T-cell (primary cell): ENCODE measurements around the gene TLE5. TPM values are rescaled to one million over a fixed set of nuclear protein-coding genes. Genes with fewer than 3 reads are reported as not detected.

ENCODE experiments used
- ATAC-seq, 4 experiments: fragments of 200-7000 bp in 3 of 4; fragments of 150-1000 bp in 1 of 4; cut with Tn5 transposase; replicated peaks in 1 of 4; 1 replicate in 3 of 4; 2 replicates in 1 of 4; pipeline ENCODE4 v1.10.0; 2021; ENCODE audit warnings: moderate library complexity in 3 of 4, mild to moderate bottlenecking in 2 of 4, moderate number of reproducible peaks in 1 of 4
- CTCF ChIA-PET, 2 donors: fragments of 300-600 bp; sonication (Branson Sonifier 250); formaldehyde crosslinking; loops; one replicate each; lab custom pipeline; 2022; ENCODE audit warnings: antibody characterized with exemption in 2 of 2; lab: Charles Lee
- POLR2A ChIA-PET, 2 donors: fragments of 300-600 bp; sonication (Branson Sonifier 250); formaldehyde crosslinking; loops; one replicate each; lab custom pipeline; 2022; ENCODE audit warnings: antibody characterized with exemption in 2 of 2; lab: Charles Lee
- DNase-seq, 35 experiments: peaks; one replicate each; pipeline versions ENCODE4 v3.0.0 to v3.0.0-alpha.2; 2013 to 2023
- H3K27ac ChIP-seq: one replicate; pipeline ENCODE4 v1.5.1; 2013; ENCODE audit warnings: low read length
- H3K27me3 ChIP-seq, 2 experiments: replicated peaks in 1 of 2; 1 replicate in 1 of 2; 2 replicates in 1 of 2; pipeline versions ENCODE4 v1.6.1 to v1.7.0; 2013; ENCODE audit warnings: low read length in 1 of 2, mixed read lengths in 1 of 2; ENCODE audit not compliant: control insufficient read depth in 2 of 2, insufficient read depth in 2 of 2; ENCODE audit errors: extremely low read depth in 1 of 2
- H3K36me3 ChIP-seq, 2 donors: 1 replicate in 1 of 2; 2 replicates in 1 of 2; pipeline versions ENCODE4 v1.6.1 to v1.7.0; 2013; ENCODE audit warnings: low read length in 1 of 2; ENCODE audit not compliant: control insufficient read depth in 2 of 2, insufficient read depth in 1 of 2; ENCODE audit errors: extremely low read depth in 1 of 2
- H3K4me1 ChIP-seq, 2 experiments: 1 replicate in 1 of 2; 2 replicates in 1 of 2; pipeline versions ENCODE4 v1.6.1 to v1.7.0; 2013; ENCODE audit warnings: low read length in 2 of 2, mixed read lengths in 1 of 2; ENCODE audit not compliant: insufficient read depth in 2 of 2, control insufficient read depth in 1 of 2; ENCODE audit errors: extremely low read depth in 1 of 2
- H3K4me3 ChIP-seq, 2 donors: 1 replicate in 1 of 2; 2 replicates in 1 of 2; pipeline versions ENCODE4 v1.5.1 to v1.7.0; 2013; ENCODE audit warnings: mild to moderate bottlenecking in 2 of 2, low read length in 1 of 2, moderate library complexity in 1 of 2; ENCODE audit not compliant: control insufficient read depth in 1 of 2; ENCODE audit errors: extremely low read depth in 1 of 2
- H3K9me3 ChIP-seq: 2 replicates; pipeline ENCODE4 v1.7.0; 2013
- H3K27ac Mint-ChIP-seq, 2 donors: one replicate each; pipeline ENCODE4 v1.8.0; 2020 to 2021; ENCODE audit warnings: mild to moderate bottlenecking in 2 of 2, mixed read lengths in 2 of 2
- H3K27me3 Mint-ChIP-seq, 2 donors: one replicate each; pipeline ENCODE4 v1.8.0; 2021 to 2022; ENCODE audit warnings: mixed read lengths in 2 of 2
- H3K36me3 Mint-ChIP-seq: one replicate; pipeline ENCODE4 v1.8.0; 2021; ENCODE audit warnings: mixed read lengths
- H3K4me1 Mint-ChIP-seq, 3 donors: one replicate each; pipeline ENCODE4 v1.8.0; 2020 to 2022; ENCODE audit warnings: mixed read lengths in 3 of 3, mild to moderate bottlenecking in 1 of 3
- H3K4me3 Mint-ChIP-seq, 3 donors: one replicate each; pipeline ENCODE4 v1.8.0; 2020 to 2022; ENCODE audit warnings: mild to moderate bottlenecking in 3 of 3, mixed read lengths in 3 of 3, moderate library complexity in 3 of 3
- H3K9me3 Mint-ChIP-seq, 3 donors: one replicate each; pipeline ENCODE4 v1.8.0; 2020 to 2022; ENCODE audit warnings: mixed read lengths in 3 of 3
- WGBS: methylation state at CpG from one replicate; pipeline ENCODE4 v1.1.5; 2013; ENCODE audit warnings: missing lambda C conversion rate; ENCODE audit not compliant: insufficient coverage; 5-methylcytosine and 5-hydroxymethylcytosine counted together
- total RNA-seq, 35 experiments: library from RNA in 6 of 35; stranded (reverse) in 6 of 35; fragments of 120-200 nt in 1 of 35; gene quantifications; one replicate each; pipeline versions ENCODE4 v1.2.1 to v1.2.4 and lab custom pipeline; 2013 to 2026

TLE5 gene
- total RNA-seq, 5 donors from 2014 or later (not counting 1 experiment from before 2014, with no cell fraction given), result 777 to 1,202 (median 1,047) TPM

GRCh38 chr19:3055741-3056416 is 6.4 kb downstream of the TLE5 start:
- DNase-seq, result no peak
- H3K4me1 ChIP-seq, result peaks cover 36 to 76% of the 10 kb centered on the region in 2 experiments
- WGBS, result 82% methylated on average over 17 of the region's 31 CpGs
- peaks cover 29 to 73% of the 10 kb centered on the region in 2 donors for H3K36me3 ChIP-seq
- H3K9me3 Mint-ChIP-seq, result no peaks in the 10 kb centered on the region
- peak overlapping the region in 1 of 3 donors; percentile 44 for H3K4me3 Mint-ChIP-seq
- ChIA-PET POLR2A (interaction anchor here in 1 of 2 donors (0.9 kb wide), 1 partner anchor 105 kb away, joined by 4 read pairs; no protein-coding TSS in a partner anchor), CTCF (no interaction called here)
- ATAC-seq, result no peak
- H3K27ac Mint-ChIP-seq, result no peak overlapping the region
- H3K4me1 Mint-ChIP-seq, result peaks cover 51 to 56% (median 54%) of the 10 kb centered on the region in 3 donors
- no peaks in the 10 kb centered on the region for H3K9me3 ChIP-seq
- no peak overlapping the region for H3K27ac ChIP-seq
- H3K36me3 Mint-ChIP-seq, result peaks cover 36% of the 10 kb centered on the region
- no peak overlapping the region for H3K4me3 ChIP-seq
- no peaks in the 10 kb centered on the region for H3K27me3 Mint-ChIP-seq
- H3K27me3 ChIP-seq, result no peaks in the 10 kb centered on the region

- H3K4me3 Mint-ChIP-seq, result peak overlapping the region in 2 of 3 donors; percentile 9 to 39
- CTCF ChIA-PET, result no interaction called here
- peaks cover 32% of the 10 kb centered on the region for H3K36me3 Mint-ChIP-seq
- Histone ChIP-seq H3K9me3 (no peaks in the 10 kb centered on the region), H3K27ac (no peak overlapping the region), H3K4me3 (no peak overlapping the region), H3K27me3 (no peaks in the 10 kb centered on the region), H3K4me1 (peaks cover 36 to 69% of the 10 kb centered on the region in 2 experiments), H3K36me3 (peaks cover 29 to 68% of the 10 kb centered on the region in 2 donors)
- POLR2A ChIA-PET, result interaction anchor here in 1 of 2 donors (0.6 kb wide), 1 partner anchor 16 kb away, joined by 6 read pairs; no protein-coding TSS in a partner anchor
- no peaks in the 10 kb centered on the region for H3K27me3 Mint-ChIP-seq
- peaks cover 50 to 54% (median 52%) of the 10 kb centered on the region in 3 donors for H3K4me1 Mint-ChIP-seq
- 81% methylated on average over 9 of the region's 20 CpGs for WGBS
- H3K27ac Mint-ChIP-seq, result peak overlapping the region; percentile 18 to 81
- DNase-seq (no peak), ATAC-seq (no peak)
- no peaks in the 10 kb centered on the region for H3K9me3 Mint-ChIP-seq
These were observed 7.1 kb downstream of the TLE5 start for GRCh38 chr19:3054972-3055740.

GRCh38 chr19:3054265-3054971 is 7.9 kb downstream of the TLE5 start:
- Mint-ChIP-seq H3K27ac (peak overlapping the region; percentile 48 to 81), H3K4me3 (peak overlapping the region in 1 of 3 donors; percentile 39), H3K36me3 (peaks cover 27% of the 10 kb centered on the region), H3K9me3 (no peaks in the 10 kb centered on the region), H3K4me1 (peaks cover 43 to 48% (median 45%) of the 10 kb centered on the region in 3 donors), H3K27me3 (no peaks in the 10 kb centered on the region)
- peaks cover 25 to 61% of the 10 kb centered on the region in 2 donors for H3K36me3 ChIP-seq
- H3K27ac ChIP-seq, result no peak overlapping the region
- peaks cover 30 to 61% of the 10 kb centered on the region in 2 experiments for H3K4me1 ChIP-seq
- ATAC-seq, result no peak
- H3K27me3 ChIP-seq, result no peaks in the 10 kb centered on the region
- H3K9me3 ChIP-seq, result no peaks in the 10 kb centered on the region
- 94% methylated on average over 2 of the region's 4 CpGs for WGBS
- CTCF ChIA-PET, result no interaction called here
- no peak for DNase-seq
- POLR2A ChIA-PET, result interaction anchor here in 1 of 2 donors (0.6 to 0.8 kb wide), 2 partner anchors 15 to 96 kb away, joined by 3 to 6 read pairs; no protein-coding TSS in a partner anchor
- no peak overlapping the region for H3K4me3 ChIP-seq

GRCh38 chr19:3053780-3054179 is 8.5 kb downstream of the TLE5 start:
- POLR2A ChIA-PET, result interaction anchor here in 1 of 2 donors (0.8 kb wide), 1 partner anchor 96 kb away, joined by 3 read pairs; no protein-coding TSS in a partner anchor
- Histone ChIP-seq H3K27me3 (no peaks in the 10 kb centered on the region), H3K36me3 (peaks cover 23 to 55% of the 10 kb centered on the region in 2 donors), H3K4me1 (peaks cover 25 to 55% of the 10 kb centered on the region in 2 experiments), H3K9me3 (no peaks in the 10 kb centered on the region), H3K4me3 (no peak overlapping the region), H3K27ac (no peak overlapping the region)
- H3K36me3 Mint-ChIP-seq, result peaks cover 25% of the 10 kb centered on the region
- H3K4me3 Mint-ChIP-seq, result peak overlapping the region in 1 of 3 donors; percentile 29
- no peak overlapping the region for H3K27ac Mint-ChIP-seq
- H3K27me3 Mint-ChIP-seq, result no peaks in the 10 kb centered on the region
- no peak for DNase-seq
- ATAC-seq, result no peak
- CTCF ChIA-PET, result interaction anchor here in 1 of 2 donors (1.4 kb wide), 1 partner anchor 17 kb away, joined by 4 read pairs; no protein-coding TSS in a partner anchor
- peaks cover 46 to 49% (median 47%) of the 10 kb centered on the region in 3 donors for H3K4me1 Mint-ChIP-seq
- 96% methylated on average over 11 of the region's 21 CpGs for WGBS
- H3K9me3 Mint-ChIP-seq, result no peaks in the 10 kb centered on the region

- ChIA-PET CTCF (interaction anchor here in 1 of 2 donors (1.4 kb wide), 1 partner anchor 17 kb away, joined by 4 read pairs; no protein-coding TSS in a partner anchor), POLR2A (interaction anchor here (0.6 to 0.7 kb wide), 4 partner anchors 8 to 1249 kb away, joined by 3 to 7 read pairs (median 4); partner anchors contain the start of gene TMIGD2 (in 1 of the 2))
- Histone ChIP-seq H3K27me3 (no peaks in the 10 kb centered on the region), H3K27ac (no peak overlapping the region), H3K4me3 (no peak overlapping the region), H3K4me1 (peaks cover 20 to 54% of the 10 kb centered on the region in 2 experiments), H3K9me3 (no peaks in the 10 kb centered on the region), H3K36me3 (peaks cover 17 to 50% of the 10 kb centered on the region in 2 donors)
- DNase-seq (no peak), ATAC-seq (peak; percentile 6 to 58 (median 16))
- no peaks in the 10 kb centered on the region for H3K9me3 Mint-ChIP-seq
- no peak overlapping the region for H3K27ac Mint-ChIP-seq
- WGBS, result 25% methylated on average over 7 of the region's 15 CpGs
- peaks cover 20% of the 10 kb centered on the region for H3K36me3 Mint-ChIP-seq
- peak overlapping the region in 1 of 3 donors; percentile 29 for H3K4me3 Mint-ChIP-seq
- peaks cover 40 to 44% (median 42%) of the 10 kb centered on the region in 3 donors for H3K4me1 Mint-ChIP-seq
- H3K27me3 Mint-ChIP-seq, result no peaks in the 10 kb centered on the region
These were observed 9.1 kb downstream of the TLE5 start for GRCh38 chr19:3053218-3053621.
